GM12892 (cell line): Measurements from ENCODE around the gene MFSD2A.

Source experiments
- POLR2A ChIP-seq: IDR thresholded peaks from 2 replicates; pipeline ENCODE4 v1.6.1; 2011; ENCODE audit warnings: low read depth, low read length, control low read depth
- POLR2AphosphoS5 ChIP-seq: IDR thresholded peaks from 2 replicates; pipeline ENCODE4 v1.6.1; 2011; ENCODE audit warnings: low read depth, low read length, control low read depth
- TAF1 ChIP-seq: IDR thresholded peaks from 2 replicates; pipeline ENCODE4 v1.6.1; 2011; ENCODE audit warnings: low read depth, mild to moderate bottlenecking, control low read depth, low read length, borderline replicate concordance

DNA sequence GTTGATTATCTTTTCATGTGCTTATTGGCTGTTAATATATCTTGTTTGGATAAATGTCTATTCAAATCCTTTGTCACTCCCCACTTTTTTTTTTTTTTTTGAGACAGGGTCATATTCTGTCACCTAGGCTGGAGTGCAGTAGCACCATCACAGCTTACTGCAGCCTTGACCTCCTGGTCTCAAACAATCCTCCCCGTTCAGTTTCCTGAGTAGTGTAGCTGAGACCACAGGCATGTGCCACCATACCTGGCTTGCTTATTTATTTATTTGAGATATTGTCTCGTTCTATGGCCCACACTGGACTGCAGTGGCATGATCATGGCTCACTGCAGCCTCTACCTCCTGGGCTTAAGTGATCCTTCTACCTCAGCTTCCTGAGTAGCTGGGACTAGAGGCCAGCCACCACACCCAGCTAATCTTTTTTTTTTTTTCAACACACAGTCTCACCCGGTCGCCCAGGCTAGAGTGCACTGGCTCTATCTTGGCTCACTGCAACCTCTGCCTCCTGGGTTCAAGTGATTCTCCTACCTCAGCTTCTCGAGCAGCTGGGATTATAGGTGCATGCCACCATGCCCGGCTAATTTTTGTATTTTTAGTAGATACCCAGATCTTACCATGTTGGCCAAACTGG, 39.3 kb upstream of the MFSD2A start:
- TF ChIP-seq POLR2AphosphoS5, result no peak
- no peak for TF ChIP-seq TAF1
- no peak for TF ChIP-seq POLR2A
